Activated CD4-positive, alpha-beta T cell treated with anti-CD3 and anti-CD28 coated beads, Interleukin-2, amount 50 U/mL, for 4 hours (primary cell): ENCODE measurements around the gene LHCGR.
"Not testable (repeated sequence)": the region's sequence is repeated elsewhere in the genome, so short reads cannot be mapped to it uniquely, and the experiment has no call there.

Source experiments
- DNase-seq, 2 experiments: peaks; one replicate each; pipeline ENCODE4 v3.0.0-alpha.2; 2020

The LHCGR gene

DNA sequence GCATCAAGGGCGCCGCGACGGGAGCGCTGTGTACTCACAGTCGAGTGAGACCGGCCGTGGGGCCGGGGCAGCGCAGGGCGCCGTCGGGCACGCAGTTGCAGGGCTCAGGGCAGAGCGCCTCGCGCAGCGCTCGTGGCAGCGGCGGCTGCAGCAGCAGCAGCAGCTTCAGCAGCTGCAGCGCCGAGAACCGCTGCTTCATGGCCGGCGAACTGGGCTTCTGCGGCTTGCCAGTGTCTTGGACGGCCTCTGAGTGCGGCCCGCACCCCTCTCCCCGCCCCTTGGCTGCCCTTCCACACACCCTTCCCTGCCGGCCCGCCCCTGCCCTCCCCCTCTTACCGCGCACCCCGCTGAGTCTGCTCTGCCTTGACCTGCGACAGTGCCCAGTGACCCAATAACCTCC, at the start of gene LHCGR:
Gene LHCGR, minus strand, starts transcription at position 252 of the 400 bp plus-strand sequence. Its CDS starts 53 bp downstream, at position 199.
- no peak for DNase-seq

DNA sequence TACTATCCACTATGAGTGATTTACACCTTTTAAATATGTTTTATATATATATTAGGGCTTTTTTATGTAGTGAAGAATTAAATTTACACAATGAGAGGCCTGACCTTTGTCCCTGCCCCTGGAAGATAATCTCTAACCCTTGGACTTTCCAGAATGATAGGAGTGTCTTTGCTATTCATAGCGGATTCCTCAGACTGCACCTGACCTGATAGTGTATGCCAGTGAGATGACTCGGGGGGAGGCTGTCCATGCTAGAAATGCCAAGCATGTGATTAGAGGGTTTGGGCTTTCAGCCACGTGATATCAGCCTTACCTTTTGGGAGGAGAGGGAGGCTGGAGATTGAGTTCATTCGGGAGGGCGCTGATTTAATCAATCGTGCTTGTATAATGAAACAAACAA, 44.1 kb upstream of the LHCGR start:
- no peak for DNase-seq

DNA sequence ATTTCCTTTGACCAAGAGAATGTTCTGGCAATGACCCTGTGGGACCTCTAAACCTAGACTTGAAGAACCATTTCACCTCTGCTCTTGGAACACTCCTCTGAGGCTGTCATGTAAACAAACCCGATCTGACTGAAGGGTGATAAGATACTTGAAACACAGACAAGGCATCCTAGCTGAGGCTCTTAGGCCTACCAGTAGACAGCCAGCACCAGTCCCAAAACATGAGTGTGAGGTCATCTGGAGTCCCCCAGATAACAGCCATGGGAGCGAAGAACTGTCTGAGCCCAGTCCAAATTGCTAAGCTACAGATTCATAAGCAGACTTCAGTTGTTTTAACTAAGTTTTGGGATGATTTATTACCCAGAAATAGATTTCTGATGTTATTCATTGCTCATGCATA, 39.5 kb upstream of the LHCGR start:
- no peak for DNase-seq

DNA sequence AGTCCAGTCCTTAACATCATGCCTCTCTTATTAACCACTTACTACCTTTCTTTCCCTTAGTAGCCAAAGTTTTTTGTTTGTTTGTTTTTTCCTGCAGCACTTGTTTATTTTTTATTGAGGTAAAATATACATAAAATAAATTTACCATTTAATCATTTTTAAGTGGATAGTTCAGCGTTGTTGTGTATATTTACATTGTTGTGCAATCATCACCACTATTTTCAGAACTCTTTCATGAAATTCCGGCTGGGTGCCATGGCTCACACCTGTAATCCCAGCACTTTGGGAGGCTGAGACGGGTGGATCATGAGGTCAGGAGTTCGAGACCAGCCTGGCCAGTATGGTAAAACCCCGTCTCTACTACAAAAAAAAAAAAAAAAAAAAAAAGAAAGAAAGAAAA, 38.1 kb upstream of the LHCGR start:
- DNase-seq = no peak

DNA sequence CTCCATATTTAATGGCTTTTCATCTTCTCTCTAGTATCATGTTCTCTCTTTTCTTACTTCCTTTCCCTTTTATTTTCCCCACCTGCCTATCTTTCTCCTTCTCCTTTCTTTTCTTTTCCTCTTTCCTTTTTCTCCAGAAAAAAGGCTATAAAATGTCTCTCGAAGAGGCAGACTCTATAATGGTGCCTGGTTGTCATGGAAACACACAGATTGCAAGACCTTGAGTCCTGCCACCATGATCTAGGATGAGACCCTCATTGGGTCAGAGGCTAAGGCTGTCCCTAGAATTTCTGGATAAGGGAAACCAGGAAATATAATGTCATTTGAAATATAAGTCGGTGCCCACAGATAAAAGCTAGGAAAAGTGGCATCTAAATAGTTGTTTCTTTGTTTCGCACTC, 36.5 kb upstream of the LHCGR start:
- no peak for DNase-seq

DNA sequence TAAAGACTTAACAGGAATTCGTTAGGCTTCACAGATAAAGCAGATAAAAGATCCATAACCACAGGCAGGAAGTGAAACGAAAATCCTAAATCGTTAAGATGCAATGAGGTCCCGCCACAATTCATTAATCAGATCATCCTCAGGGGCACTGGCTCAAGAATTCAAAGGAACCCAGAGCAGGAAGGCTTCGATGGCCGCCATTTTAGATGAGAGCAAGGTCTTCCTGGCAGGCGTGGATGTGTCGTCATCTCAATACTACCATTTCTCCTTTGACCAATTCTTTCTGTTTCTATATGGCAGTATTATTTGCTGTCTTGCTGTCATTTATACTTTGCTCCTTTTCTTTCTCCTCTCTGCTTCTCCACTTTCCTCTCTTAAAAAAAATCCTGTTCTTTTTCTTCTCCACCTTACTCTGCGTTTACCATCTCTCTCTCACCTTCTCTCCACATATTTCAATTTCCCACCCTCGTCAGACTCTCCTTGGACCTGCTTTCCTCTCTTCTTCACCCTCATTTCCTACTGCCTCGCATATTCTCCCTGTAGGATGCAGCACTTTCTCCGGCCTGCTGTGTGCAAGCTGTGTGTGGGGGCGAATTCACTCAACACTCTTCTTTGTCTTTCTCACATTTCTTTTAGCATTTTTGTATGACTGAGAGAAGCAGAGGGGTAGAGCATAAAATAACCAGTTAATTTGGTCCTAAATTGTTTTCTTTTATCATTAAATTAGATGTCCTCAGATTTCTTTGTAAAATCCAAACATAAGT, 35.1 kb upstream of the LHCGR start:
- no peak for DNase-seq

DNA sequence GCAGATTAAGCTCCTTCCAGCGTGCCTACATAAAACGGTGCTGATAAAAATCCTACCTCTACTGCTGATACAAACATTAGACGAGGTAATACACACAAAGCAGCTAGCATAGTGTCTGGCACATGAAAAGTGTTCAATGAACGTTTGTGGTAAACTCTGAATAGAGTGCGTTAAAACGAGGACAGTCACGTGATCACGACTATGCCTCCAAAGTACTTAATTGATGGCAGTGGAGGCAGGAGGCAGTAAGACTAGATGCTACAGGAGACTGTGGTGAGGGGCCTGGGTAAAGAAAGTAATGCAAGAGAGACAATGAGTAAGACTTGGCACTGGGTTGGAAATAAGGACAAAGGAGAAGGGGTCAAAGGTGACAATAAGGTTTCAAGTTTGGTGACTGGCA, 32.1 kb upstream of the LHCGR start:
- DNase-seq = no peak

DNA sequence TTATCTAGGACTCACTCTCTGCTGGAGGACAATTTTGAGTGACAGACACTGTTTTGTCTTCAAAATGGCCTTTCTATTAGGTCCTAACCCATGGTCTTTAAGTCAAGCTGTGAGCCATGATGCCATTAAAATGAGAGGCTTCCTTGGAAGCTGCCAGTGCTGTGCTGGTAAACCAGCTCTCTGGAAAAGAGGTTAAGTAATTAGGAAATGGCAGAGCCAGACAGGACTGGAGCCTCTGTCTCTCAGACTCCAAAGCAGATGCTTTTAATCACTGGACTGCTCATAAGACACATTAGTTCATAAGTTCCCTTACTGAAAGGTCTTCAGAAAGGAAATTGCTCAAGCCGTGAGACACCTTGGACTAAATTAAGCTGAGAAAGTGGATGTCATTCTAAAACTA, 25.8 kb upstream of the LHCGR start:
- no peak for DNase-seq

DNA sequence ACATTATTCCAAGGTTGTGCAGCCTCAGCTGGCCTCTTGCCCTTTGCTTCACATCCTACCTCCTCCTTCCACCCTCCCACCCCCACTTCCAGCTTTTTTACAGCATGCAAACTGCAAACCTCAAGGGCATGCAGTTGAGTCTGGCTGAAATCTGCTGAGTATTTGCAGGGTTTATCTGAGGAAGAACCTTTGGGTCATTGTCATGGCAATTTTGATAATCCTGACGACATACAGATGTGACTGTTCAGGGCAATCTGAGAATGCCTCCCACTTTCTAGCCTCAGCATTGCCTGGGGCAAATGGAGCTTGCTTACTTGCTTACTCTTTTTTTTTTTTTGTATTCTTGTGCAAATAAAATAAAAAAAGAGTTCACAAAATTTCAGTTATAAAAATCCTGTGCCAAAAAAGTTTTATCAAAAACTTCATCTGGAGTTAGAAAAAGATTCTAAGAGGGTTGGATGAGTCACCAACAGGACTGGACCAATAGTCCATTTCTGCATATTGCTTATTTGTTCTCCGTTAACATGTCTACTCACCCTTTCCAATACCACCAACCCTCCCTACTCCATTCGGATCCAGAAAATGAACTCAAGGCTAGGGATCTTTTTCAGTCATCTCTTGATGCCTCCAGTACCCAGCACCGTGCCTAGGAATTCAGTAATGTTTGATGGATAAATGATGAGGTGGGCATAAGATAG, 23.6 kb upstream of the LHCGR start:
- no peak for DNase-seq

DNA sequence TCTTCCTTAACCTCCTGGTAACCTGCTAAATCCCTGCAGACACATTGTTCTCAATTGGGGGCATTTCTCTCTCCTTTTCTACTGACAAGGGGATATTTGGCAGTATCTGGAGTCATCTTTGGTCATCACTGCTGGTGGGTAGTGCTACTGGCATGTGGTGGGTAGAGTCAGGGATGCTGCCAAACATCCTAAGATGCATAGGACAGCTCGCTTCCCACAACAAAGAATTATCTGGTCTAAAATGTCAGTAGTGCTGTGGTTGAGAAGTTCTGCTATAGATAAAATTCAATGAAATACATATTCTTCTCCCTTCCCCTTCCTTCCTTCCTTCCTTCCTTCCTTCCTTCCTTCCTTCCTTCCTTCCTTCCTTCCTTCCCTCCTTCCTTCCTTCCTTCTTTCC, 18.7 kb upstream of the LHCGR start:
- DNase-seq = no peak

DNA sequence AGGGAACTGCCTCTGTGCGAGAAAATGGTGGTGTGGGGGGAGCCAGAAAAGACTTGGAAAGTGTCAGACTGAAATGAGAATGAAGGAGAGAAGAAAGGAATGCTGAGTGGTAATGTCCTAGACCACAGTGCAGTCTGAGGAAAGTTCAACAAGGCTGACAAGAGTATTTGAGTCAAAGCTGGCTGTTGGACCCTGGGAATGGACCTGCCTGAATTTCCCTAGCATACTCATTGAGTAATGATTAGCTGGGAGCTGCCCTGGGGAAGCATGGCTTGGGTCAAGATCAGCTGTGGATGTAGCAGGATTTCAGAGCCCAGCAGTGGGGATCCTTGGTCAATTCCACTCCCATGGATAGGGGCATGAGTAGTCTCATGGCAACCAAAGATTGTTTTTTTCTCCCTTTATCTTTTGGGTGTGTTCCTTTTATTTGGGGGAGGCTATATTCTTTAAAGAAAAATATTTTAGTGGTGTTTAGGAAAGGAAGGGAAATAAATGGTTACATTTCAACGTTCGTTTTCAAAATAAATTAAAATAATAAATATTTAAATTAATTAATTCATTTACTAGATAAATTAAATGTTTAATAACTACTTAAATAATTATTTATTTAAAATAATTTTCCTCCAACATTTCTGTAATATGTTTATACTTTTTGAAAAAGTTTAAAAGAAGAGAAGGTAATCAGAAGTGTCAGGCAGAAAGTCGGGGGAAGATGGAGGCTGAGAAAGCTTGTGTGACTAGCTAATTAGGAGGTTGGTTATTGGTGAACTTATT, 15.9 kb upstream of the LHCGR start:
- no peak for DNase-seq

DNA sequence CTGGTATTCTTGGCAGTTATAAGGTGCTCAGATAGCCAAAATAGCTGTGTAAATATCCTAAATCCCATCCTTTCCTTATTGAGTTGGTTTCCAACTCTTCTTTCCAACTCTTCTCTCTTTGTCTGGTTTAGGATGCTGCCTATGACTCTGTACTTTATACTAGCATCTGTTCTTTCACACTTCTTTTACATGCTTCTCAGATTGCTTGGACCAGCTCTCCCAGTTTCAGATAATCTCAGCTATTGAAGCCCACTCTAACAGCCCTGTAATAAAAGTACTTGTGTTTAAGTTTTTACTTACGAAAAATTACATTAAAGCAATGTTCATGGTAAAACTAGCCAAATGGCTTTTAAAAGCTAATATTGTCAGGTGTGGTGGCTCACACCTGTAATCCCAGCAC, 14.7 kb upstream of the LHCGR start:
- no peak for DNase-seq

DNA sequence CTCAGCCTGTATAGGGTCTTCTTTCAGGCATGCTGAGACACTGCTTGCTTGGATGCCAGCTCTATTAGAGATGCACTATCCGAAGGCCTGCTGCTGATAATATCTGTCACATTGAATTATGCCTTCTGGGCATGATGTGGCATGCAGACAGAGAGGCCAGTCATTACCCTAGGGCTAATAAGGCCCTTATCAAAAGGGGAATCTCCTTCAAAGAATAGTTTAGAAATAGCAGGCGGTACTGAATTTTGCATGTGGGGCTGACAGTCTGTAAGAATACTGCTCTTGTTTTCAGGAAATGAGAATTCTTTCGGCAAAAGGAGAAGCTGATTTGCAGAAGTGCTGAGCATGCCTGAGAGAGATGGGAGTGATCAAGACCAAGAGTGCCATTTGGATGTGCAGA, 13.1 kb upstream of the LHCGR start:
- DNase-seq = no peak

DNA sequence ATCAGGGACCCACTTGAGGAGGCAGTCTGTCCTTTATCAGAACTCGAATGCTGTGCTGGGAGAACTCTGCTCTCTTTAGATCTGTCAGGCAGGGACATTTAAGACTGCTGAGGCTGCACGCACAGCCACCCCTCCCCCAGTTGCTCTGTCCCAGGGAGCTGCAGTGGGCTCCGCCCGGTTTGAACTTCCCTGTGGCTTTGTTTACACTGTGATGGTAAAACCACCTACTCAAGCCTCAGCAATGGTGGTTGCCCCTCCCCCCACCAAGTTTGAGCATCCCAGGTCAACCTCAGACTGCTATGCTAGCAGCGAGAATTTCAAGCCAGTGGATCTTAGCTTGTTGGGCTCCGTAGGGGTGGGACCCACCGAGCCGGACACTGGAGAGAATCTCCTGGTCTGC, 11.8 kb upstream of the LHCGR start:
- DNase-seq = no peak

DNA sequence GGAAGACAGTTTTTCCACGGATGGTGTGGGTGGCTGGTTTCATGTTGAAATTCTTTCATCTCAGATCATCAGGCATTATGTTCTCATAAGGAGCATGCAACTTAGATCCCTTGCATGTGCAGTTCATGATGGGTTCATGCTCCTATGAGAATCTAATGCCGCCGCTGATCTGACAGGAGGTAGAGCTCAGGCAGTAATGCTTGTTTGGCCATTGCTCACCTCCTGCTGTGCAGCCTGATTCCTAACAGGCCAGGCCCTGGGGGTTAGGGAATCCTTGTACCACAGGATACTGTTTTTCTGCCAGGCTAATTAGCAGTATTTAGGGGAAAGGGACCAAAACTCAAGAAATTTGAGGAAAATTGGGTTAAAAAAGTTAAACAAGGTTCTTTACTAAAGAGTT, 5.3 kb upstream of the LHCGR start:
- DNase-seq = no peak

DNA sequence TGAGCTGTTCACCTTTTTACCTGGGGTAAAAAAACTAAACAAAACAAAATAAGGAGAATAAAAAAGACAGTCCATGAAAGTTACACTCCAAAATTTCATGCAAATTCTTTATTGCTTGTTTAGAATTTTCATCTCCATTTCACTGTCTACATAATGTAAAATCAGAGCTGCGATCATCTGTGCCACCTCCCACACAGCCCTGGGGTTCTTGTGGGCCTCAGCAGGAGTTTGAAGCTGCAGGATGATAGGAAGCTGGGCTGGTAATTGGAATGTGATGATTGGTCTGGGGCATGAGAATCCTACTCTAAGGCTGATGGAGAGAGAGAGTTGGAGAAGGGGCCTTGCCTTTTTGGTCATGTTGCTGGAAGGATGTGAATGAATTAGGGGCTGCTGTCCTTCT, 4.2 kb upstream of the LHCGR start:
- DNase-seq = no peak

DNA sequence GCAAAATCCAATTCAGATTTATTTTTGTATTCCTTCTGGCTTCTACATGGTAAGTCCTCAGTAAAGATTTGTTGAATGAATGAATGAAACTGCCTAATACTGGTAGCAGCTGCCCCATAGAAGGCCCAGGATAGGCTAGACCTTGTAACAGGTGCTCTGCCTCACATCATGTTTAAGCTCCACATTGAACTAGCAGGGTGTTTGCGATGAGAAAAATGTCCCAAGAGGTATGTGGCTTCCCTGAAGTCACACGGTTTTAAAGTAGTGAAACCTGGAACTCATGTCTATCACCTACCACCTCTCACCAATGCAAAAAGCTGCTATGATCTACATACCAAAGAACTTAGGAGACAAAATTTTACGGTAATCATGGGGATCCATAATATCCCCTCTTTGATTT, 765 bp upstream of the LHCGR start:
- no peak for DNase-seq

DNA sequence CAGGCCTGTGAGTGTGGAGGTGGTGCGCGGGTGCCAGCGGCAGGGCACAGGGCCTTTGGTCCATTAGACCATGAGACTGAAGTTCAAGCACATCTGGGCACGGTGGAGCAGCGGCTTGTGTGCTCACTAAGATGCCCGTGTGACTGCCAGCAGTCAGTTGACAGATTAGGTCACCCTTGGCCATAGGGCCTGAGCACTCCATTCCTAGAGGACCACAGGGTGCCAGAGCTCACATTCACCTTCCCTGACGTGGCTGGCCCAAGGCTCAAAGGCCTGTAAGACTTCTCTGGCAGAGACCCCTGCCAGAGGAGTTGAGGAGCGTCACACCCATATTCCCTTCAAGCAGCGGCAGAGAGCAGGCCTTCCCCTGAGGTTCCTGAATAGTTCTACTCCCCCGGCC, 650 bp downstream of the LHCGR start:
- no peak for DNase-seq

DNA sequence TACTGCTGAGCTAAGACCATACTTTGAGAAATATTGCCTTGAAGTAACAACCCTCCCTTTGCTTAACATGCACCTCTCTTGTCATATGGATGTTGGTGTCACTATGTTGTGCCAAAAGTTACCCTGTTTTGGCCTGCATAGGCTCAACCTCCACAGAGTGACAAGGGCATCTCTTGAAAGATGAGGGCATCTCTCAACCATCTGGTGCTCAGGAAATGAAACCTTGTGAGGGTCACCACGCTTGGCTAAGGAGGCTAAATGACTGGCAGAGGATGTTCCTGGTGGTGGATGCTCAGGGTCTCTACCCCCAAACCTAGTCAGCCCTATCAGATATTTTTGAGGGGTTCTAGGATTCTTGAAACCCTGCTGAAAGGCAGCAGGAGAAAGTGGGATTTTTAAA, 2.3 kb downstream of the LHCGR start:
- DNase-seq = no peak

DNA sequence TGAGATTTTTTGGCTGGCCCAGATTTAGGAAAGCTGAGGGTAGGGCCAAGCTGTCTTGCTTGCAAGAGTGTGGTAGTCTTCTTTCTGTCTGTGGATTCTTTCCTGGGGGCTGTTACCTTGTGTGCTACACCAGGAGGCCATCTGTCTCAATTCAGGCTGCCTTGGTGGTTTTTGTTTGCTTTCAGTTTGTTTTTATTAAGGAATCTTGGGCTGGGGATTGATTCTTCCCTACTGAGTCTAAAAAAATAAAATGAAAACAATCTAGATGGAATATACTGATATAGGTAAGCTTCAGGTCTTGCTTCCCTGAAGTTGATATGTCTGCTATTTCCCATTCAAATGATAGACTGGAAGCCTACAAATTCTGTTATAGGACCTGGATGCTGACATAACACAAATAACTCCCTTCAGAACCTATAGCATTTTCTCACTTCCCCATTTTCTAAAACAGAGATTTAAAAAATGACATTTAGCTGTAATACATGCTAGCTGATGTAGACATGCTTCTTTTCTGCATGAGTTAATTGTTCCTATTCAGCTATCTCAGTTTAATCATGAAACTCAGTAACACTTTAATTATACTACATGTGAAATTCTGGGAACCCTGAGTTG, 5.3 kb downstream of the LHCGR start:
- DNase-seq = no peak

DNA sequence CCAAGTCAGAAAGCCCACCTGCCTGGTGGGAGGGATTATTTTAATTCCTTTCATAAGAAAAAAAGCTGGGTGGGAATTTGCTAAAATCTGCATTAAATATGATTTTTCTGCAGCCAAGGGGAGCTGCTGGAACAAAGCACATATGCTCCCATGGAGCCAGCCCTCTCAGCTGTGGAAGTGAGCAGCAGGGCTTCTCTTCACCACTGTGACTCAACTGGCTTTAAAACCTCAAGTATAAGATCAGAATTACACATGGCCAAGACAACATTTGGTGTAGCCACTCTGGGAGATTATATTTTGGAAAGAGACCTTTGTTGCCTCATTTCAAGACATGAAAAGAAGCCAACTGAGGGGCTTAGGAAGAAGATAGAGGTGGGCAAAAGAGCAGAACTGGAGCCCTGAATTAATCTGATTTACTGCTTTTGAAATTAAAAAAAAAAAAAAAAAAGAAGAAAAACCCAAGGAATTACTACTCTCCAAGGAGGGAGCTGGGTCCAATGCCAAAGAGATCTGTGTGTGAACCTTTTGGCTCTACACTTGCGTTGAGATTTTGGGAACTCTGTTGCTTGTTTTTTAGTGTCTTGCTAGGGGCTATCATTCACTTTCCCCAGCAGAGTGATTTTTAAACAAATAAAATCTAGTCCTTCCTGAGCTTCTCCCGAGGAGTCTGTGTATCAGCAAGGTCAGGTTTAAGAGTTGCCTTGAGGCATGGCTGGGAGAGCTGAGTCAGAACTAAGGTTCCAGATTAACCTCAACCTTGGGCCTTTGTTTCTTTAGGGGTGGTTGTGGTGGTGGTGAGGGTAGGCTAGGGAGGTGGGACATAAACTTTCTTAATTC, 6.0 kb downstream of the LHCGR start:
- no peak for DNase-seq

DNA sequence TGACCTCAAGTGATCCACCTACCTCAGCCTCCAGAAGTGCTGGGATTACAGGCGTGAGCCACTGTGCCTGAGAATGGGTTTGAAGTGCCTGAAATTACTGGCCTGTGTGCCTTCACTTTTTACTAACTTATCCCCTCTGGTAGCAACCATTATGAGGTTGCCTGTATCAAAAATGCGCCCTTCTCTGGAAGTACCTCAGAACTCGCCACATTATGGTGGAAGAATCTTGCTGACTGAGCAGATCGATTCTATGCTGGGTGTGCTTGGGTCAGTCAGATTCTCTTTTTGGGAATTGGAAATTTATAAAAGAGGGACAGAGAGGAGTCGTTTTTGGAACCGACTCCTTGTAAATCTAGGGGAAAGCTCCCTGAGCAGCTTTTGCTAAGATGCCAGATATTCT, 8.2 kb downstream of the LHCGR start:
- DNase-seq = no peak

DNA sequence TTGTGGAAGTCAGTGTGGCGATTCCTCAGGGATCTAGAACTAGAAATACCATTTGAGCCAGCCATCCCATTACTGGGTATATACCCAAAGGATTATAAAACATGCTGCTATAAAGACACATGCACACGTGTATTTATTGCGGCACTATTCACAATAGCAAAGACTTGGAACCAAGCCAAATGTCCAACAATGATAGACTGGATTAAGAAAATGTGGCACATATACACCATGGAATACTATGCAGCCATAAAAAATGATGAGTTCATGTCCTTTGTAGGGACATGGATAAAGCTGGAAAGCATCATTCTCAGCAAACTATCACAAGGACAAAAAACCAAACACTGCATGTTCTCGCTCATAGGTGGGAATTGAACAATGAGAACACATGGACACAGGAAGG, 16.3 kb downstream of the LHCGR start:
- not testable (repeated sequence) for DNase-seq
